Thyroid gland (tissue), 4 donors: ENCODE results near the gene SYF2. TPM values are rescaled to one million over a fixed set of nuclear protein-coding genes. Genes with fewer than 3 reads are reported as not detected.
A peak's percentile ranks its signal among the peaks of the same experiment; 100 is the strongest.

Experiments used
- DNase-seq, 2 donors: peaks; one replicate each; pipeline ENCODE4 v3.0.0-alpha.2; 2019
- H3K27ac ChIP-seq, 3 donors: fragments of 200-600 bp; sonication (generic); 1 replicate in 2 of 3; 2 replicates in 1 of 3; pipeline ENCODE4 v1.5.1; 2016 to 2019; ENCODE audit warnings: mild to moderate bottlenecking in 1 of 3, moderate library complexity in 1 of 3
- H3K27me3 ChIP-seq: fragments of 200-600 bp; sonication (generic); one replicate; pipeline ENCODE4 v1.5.1; 2019
- H3K36me3 ChIP-seq, 2 donors: fragments of 200-600 bp; sonication (generic); one replicate each; pipeline ENCODE4 v1.5.1; 2016 to 2019
- H3K4me1 ChIP-seq, 2 donors: fragments of 200-600 bp; sonication (generic); one replicate each; pipeline ENCODE4 v1.5.1; 2017 to 2019
- H3K4me3 ChIP-seq, 3 donors: fragments of 200-600 bp; sonication (generic); replicated peaks in 1 of 3; 1 replicate in 2 of 3; 2 replicates in 1 of 3; pipeline ENCODE4 v1.5.1; 2016; ENCODE audit warnings: mild to moderate bottlenecking in 1 of 3
- H3K9me3 ChIP-seq: fragments of 200-600 bp; sonication (generic); one replicate; pipeline ENCODE4 v1.5.1; 2017
- POLR2A ChIP-seq, 2 donors: fragments of 450-650 bp; IDR thresholded peaks; one replicate each; pipeline ENCODE4 v1.6.1; 2017; ENCODE audit warnings: antibody characterized with exemption in 2 of 2, mild to moderate bottlenecking in 2 of 2, moderate library complexity in 1 of 2
- WGBS, 2 donors: methylation state at CpG; one replicate each; pipeline ENCODE4 v1.1.5; 2017; 5-methylcytosine and 5-hydroxymethylcytosine counted together
- intact Hi-C: fragments of 100-400 bp; cut with DNase I; formaldehyde crosslinking; loops from one replicate; pipeline ENCODE4 v1.15.1; 2023
- total RNA-seq, 4 donors: library from RNA; depleted of rRNA; stranded (reverse); fragments of >200 nt; gene quantifications; one replicate each; pipeline ENCODE4 v1.2.3, GENCODE V29; 2016
- TF ChIP-seq, protein P1 (sequence below), 6 experiments: fragments of 200-600 bp in 3 of 6; fragments of 450-650 bp in 3 of 6; sonication (generic) in 3 of 6; IDR thresholded peaks; one replicate each; pipeline ENCODE4 v1.5.1; 2016 to 2019; ENCODE audit warnings: antibody characterized with exemption in 6 of 6, mild to moderate bottlenecking in 2 of 6, inconsistent platforms in 1 of 6, moderate library complexity in 1 of 6

The SYF2 gene
- total RNA-seq, 4 donors from 2014 or later, result 41.1 to 94.9 (median 57.9) TPM

DNA sequence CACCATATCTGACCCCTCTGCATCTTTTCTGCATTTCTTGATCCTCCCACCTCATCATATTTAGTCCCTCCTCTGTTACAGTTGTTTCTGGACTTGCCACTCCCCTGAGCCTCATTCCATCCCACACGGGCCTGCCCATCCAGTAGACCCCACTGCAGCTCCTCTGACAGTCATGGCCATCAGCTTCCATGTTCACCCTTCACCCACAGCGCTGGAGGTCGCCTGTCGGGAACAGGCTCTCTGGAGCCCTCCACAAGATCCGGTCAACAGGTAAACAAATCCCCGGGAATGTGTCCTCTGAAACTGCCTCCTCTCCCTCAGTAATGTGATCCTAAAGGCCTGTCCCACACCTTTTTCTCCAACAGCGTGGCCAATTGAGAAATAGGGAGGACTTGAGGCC, 31.3 kb downstream of the SYF2 start:
- TF ChIP-seq, protein P1, sequence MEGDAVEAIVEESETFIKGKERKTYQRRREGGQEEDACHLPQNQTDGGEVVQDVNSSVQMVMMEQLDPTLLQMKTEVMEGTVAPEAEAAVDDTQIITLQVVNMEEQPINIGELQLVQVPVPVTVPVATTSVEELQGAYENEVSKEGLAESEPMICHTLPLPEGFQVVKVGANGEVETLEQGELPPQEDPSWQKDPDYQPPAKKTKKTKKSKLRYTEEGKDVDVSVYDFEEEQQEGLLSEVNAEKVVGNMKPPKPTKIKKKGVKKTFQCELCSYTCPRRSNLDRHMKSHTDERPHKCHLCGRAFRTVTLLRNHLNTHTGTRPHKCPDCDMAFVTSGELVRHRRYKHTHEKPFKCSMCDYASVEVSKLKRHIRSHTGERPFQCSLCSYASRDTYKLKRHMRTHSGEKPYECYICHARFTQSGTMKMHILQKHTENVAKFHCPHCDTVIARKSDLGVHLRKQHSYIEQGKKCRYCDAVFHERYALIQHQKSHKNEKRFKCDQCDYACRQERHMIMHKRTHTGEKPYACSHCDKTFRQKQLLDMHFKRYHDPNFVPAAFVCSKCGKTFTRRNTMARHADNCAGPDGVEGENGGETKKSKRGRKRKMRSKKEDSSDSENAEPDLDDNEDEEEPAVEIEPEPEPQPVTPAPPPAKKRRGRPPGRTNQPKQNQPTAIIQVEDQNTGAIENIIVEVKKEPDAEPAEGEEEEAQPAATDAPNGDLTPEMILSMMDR (IDR thresholded peaks at IDR 0.05), result no peak
- TF ChIP-seq POLR2A (IDR thresholded peaks at IDR 0.05), result no peak
- intact Hi-C loops, result loop anchor here (5.0 to 10.0 kb wide), 2 partner anchors 266 to 349 kb away; partner anchors contain the start of gene RUNX3
- H3K27ac ChIP-seq, result no peak overlapping the region

DNA sequence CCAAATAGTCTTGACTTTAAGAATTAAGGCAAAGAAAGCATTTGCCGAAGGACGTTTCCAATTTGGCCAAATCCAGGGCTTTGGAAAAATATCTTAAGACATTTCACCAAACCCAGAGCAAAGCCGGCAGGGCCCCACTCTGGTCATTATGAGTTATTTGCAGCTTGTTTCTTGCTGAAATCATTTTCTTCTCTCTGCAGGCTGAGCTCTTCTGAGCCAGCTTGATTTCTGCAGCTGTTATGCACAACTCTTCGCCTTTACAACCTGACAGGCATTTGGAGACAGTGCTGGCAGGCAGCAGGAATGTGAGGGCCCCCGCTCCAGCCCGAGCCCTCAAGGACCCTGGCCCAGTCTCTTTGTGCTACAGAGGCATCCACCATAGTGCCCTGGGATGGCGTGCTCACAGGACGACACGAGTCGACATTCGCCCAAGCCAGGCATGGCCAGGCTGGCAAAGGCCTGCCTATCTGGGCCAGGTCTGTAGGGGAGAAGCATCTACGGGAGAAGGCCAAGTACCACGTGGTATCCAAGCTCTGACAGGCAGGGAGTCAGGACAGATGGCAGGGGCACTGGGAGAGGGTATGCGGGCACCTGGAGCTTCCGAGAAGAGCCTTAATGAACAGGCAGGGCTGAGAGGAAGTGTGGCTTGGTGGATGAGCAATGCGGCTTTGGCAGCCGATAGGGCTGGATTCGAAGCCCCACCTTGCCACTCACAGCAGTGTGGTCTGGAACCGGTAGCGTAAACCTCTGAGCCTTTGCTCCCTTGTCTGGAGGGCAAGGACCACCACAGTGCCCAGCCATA, 32.3 kb downstream of the SYF2 start:
- intact Hi-C loops, result loop anchor here (5.0 to 10.0 kb wide), 3 partner anchors 165 to 348 kb away; partner anchors contain the start of gene RUNX3
- Histone ChIP-seq H3K4me3 (no peak overlapping the region), H3K27me3 (no peaks in the 10 kb centered on the region), H3K4me1 (peaks cover 7 to 13% of the 10 kb centered on the region in 2 donors), H3K9me3 (no peaks in the 10 kb centered on the region), H3K27ac (no peak overlapping the region), H3K36me3 (no peaks in the 10 kb centered on the region)
- WGBS, 2 donors, result 80 to 83% methylated on average over 13 to 20 of the region's 20 CpGs
- no peak for DNase-seq
- no peak for TF ChIP-seq POLR2A (IDR thresholded peaks at IDR 0.05)
- TF ChIP-seq, protein P1 (IDR thresholded peaks at IDR 0.05), result no peak

More for the DNA sequence above, 31.3 kb downstream of the SYF2 start:
- WGBS, 2 donors, result 75 to 84% methylated on average over 7 of the region's 7 CpGs
- H3K4me3 ChIP-seq, result no peak overlapping the region
- no peaks in the 10 kb centered on the region for H3K9me3 ChIP-seq
- H3K27me3 ChIP-seq, result no peaks in the 10 kb centered on the region
- no peak for DNase-seq
- H3K4me1 ChIP-seq, result peaks cover 7 to 13% of the 10 kb centered on the region in 2 donors
- H3K36me3 ChIP-seq, result no peaks in the 10 kb centered on the region

DNA sequence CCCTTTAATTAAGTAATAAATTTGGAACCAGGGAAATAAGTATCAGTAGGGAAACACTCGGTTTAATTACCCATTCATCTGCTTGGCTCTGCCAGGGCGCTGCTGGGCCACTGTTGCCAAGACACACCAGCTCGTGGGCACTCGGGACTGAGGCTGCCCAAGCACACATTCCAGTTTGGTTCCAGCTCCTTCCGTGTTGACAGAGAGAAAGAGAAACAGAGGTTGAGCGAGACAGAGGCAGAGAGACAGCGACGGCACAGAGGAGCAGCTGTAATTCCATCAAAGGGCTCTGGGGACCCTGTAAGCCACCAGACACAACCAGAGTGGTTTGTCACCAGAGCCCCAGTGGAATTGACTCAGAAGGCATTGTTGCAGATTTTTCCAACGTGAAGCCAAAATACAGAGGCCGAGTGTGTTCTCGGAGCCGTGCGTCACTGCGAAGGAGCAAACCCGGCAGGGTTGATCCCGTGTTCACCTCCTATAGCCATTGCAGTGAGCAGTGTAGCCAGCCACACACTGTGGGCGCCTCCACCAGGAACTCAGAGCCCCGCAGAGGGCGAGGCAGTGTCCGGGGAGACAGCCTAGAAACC, 33.5 kb downstream of the SYF2 start:
- intact Hi-C loops, result loop anchor here (10.0 kb wide), 1 partner anchor 164 kb away; no protein-coding TSS in a partner anchor
- peaks cover 7 to 13% of the 10 kb centered on the region in 2 donors for H3K4me1 ChIP-seq
- H3K36me3 ChIP-seq, result no peaks in the 10 kb centered on the region
- TF ChIP-seq POLR2A (IDR thresholded peaks at IDR 0.05), result no peak
- TF ChIP-seq, protein P1 (IDR thresholded peaks at IDR 0.05), result peak in 1 of 6 experiments; percentile 15
- no peaks in the 10 kb centered on the region for H3K27me3 ChIP-seq
- H3K27ac ChIP-seq, result no peak overlapping the region
- WGBS, 2 donors, result 62% methylated on average over 17 to 20 of the region's 20 CpGs
- H3K9me3 ChIP-seq, result no peaks in the 10 kb centered on the region
- peak; percentile 11 to 49 for DNase-seq
- no peak overlapping the region for H3K4me3 ChIP-seq

DNA sequence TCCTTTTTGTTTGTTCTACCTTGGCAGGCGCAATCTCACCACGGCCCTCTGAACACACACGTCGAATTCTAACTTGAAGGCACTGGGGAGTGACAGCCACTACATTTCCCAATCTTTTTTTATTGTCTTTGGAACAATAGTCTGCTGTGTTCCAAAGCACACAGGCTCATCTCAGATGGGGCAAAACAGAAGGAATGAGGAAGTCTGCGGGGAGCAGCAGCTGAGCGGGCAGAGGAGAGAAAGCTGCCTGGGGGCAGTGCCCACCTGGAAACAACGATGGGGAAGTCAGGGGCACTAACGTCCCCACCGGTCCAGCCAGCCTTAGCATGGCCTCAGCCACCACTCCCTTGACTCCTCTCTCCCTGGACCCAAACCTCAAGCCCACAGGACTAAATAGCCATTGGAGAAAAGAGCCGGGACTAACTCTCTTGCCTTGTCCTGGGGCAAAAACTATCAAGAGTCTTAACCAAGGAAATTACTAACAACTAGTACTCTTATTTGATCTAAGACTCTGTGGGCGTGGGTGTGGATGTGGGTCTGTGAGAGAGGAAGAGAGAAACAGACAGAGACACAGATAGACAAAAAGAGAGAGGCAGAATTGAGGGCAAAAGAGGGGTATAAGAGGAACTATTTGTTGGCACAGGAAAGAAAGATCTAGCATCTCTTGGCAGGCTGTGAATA, 34.2 kb downstream of the SYF2 start:
- WGBS, 2 donors, result 43 to 45% methylated on average over 11 of the region's 11 CpGs
- DNase-seq, result peak in 1 of 2 donors; percentile 20
- TF ChIP-seq, protein P1 (IDR thresholded peaks at IDR 0.05), result no peak
- TF ChIP-seq POLR2A (IDR thresholded peaks at IDR 0.05), result no peak
- Histone ChIP-seq H3K27me3 (no peaks in the 10 kb centered on the region), H3K36me3 (no peaks in the 10 kb centered on the region), H3K27ac (no peak overlapping the region), H3K9me3 (no peaks in the 10 kb centered on the region), H3K4me3 (no peak overlapping the region), H3K4me1 (peaks cover 7 to 13% of the 10 kb centered on the region in 2 donors)
- intact Hi-C loops, result loop anchor here (10.0 kb wide), 1 partner anchor 163 kb away; no protein-coding TSS in a partner anchor
